Rectal smooth muscle tissue (tissue), 1 donor: ENCODE measurements around the gene PTRH1.
A peak's percentile ranks its signal among the peaks of the same experiment; 100 is the strongest.

Experiments
- H3K27ac ChIP-seq: one replicate; pipeline ENCODE4 v1.7.0; 2013; ENCODE audit warnings: low read depth, low read length, inconsistent platforms
- H3K27me3 ChIP-seq: one replicate; pipeline ENCODE4 v1.7.0; 2013; ENCODE audit warnings: low read length; ENCODE audit not compliant: control insufficient read depth, insufficient read depth
- H3K36me3 ChIP-seq: one replicate; pipeline ENCODE4 v1.7.0; 2013; ENCODE audit warnings: low read length; ENCODE audit not compliant: control insufficient read depth, insufficient read depth
- H3K4me1 ChIP-seq: one replicate; pipeline ENCODE4 v1.7.0; 2013; ENCODE audit warnings: low read length; ENCODE audit not compliant: control insufficient read depth, insufficient read depth
- H3K4me3 ChIP-seq: one replicate; pipeline ENCODE4 v1.7.0; 2013; ENCODE audit warnings: low read length
- H3K9ac ChIP-seq: one replicate; pipeline ENCODE4 v1.7.0; 2013; ENCODE audit warnings: low read length

PTRH1 gene

DNA sequence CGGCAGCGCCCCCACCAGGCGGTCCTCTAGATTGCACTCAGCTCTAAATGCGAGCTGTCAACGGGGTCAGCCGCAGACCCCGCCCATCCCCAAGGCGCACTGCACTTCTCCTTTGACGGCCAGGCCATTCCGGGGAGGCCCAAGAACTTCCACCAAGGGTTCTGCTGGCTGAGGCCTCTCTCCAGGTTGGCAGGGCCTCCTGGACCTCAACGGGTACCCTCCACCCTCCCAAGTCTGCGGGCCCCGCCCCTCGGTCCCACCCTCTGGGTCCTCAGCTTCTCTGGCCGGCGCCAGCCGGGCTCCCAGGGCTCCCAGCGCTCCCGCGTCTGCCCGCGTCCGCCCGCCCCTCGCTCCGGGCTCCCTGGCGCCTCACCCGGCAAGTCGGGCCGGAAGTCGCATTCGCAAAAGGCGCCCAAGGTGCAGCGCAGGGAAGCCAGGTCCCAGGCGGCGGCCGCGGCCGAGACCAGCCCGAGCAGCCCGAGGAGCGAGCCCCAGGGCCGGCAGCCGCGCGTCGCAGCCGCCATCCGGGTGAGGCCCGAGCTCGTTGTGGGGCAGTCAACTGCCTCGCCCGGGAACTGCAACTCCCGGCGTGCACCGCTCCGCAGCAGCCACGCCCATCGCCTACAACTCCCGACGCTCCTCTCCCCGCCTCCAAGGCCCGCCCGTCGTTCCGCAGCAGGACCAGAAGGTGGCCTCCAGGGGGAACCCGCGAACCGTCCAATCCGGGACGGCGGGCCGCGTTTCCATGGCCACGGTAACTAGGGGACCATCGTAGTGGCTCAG is 19.5 kb upstream of the PTRH1 start, which contains the start of gene TOR2A:
TSS of gene TOR2A (minus strand) at position 548 of the 783 bp plus-strand sequence. CDS start at position 524, 24 bp downstream.
- Histone ChIP-seq H3K4me1 (peaks cover 10% of the 10 kb centered on the region), H3K36me3 (no peaks in the 10 kb centered on the region), H3K27me3 (peaks cover 4% of the 10 kb centered on the region), H3K4me3 (peak within 1 kb of the TSS; percentile 71), H3K27ac (peak within 1 kb of the TSS; percentile 92), H3K9ac (peak within 1 kb of the TSS; percentile 32)

DNA sequence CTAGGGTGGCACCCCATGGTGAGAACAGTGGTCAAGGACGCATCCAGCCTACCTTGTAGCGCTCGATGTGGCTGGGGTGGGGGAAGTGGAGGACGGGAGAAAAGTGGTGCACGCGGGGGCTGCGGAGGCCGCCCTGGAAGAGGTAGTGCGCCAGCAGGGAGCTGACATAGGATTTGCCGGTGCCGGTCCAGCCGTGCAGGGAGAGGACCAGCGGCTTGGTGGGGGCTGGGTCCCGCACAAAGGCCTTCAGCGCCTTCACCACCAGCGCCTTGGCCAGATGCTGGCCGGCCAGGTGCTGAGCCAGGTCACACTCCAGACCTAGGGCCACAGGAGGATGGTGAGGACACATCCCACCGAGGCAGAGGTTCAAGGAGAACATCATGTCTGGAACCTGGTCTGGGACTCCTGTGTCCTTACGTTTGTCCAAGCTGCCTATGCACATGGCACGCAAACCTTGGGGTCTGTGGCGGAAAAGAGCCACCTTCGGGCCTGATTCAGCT is 18.8 kb upstream of the PTRH1 start:
- no peaks in the 10 kb centered on the region for H3K36me3 ChIP-seq
- peak overlapping the region; percentile 92 for H3K27ac ChIP-seq
- peak overlapping the region; percentile 71 for H3K4me3 ChIP-seq
- no peak overlapping the region for H3K9ac ChIP-seq
- H3K27me3 ChIP-seq: no peaks in the 10 kb centered on the region
- peaks cover 10% of the 10 kb centered on the region for H3K4me1 ChIP-seq

- Histone ChIP-seq H3K9ac (no peak overlapping the region), H3K4me1 (peaks cover 10% of the 10 kb centered on the region), H3K36me3 (no peaks in the 10 kb centered on the region), H3K4me3 (no peak overlapping the region), H3K27ac (no peak overlapping the region), H3K27me3 (no peaks in the 10 kb centered on the region)
Observed at GRCh38 chr9:127733614-127734013, 18.2 kb upstream of the PTRH1 start.

DNA sequence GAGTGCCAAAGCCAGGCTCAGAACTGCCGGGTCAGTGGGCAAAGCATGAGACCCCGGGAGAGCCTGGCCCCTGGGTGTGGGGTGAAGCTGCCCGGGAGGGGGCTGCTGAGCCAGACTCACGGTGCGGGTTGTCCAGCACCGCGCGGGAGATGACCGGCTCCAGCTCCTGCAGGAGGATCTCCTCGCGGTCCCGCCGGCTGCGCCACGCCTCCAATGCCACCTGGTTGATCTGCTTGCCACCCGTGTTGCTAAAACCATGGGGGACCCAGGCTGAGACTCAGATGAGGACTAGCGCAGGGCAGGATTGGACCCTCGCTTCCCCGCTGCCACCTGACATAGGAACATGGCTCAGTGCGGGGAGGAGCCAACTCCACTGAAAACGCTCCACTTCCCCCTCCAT is 17.0 kb upstream of the PTRH1 start:
- no peak overlapping the region for H3K4me3 ChIP-seq
- H3K27me3 ChIP-seq: no peaks in the 10 kb centered on the region
- no peak overlapping the region for H3K27ac ChIP-seq
- no peak overlapping the region for H3K9ac ChIP-seq
- H3K36me3 ChIP-seq: no peaks in the 10 kb centered on the region
- peaks cover 10% of the 10 kb centered on the region for H3K4me1 ChIP-seq

DNA sequence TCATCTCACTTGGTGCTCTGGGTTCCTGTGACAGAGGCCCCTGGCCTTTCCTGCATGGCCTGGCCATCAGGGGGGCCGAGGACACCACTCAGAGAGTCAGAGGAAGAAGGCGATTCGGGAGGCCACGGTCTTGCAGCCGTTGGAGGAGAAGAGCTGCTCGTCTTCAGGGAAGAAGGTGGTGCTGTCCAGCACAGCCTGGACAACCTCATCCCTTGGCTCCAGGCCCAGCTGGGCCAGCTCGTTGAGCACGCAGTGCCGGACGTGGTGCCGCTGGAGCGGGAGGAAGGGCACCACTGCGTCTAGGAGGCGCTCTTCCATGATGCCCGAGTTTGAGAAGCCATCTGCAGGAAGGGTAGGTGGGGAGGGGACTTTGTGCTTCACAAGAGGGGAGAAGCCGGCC is 16.5 kb upstream of the PTRH1 start:
- H3K27ac ChIP-seq: no peak overlapping the region
- no peak overlapping the region for H3K9ac ChIP-seq
- no peaks in the 10 kb centered on the region for H3K27me3 ChIP-seq
- H3K36me3 ChIP-seq: no peaks in the 10 kb centered on the region
- H3K4me1 ChIP-seq: peaks cover 10% of the 10 kb centered on the region
- H3K4me3 ChIP-seq: no peak overlapping the region

DNA sequence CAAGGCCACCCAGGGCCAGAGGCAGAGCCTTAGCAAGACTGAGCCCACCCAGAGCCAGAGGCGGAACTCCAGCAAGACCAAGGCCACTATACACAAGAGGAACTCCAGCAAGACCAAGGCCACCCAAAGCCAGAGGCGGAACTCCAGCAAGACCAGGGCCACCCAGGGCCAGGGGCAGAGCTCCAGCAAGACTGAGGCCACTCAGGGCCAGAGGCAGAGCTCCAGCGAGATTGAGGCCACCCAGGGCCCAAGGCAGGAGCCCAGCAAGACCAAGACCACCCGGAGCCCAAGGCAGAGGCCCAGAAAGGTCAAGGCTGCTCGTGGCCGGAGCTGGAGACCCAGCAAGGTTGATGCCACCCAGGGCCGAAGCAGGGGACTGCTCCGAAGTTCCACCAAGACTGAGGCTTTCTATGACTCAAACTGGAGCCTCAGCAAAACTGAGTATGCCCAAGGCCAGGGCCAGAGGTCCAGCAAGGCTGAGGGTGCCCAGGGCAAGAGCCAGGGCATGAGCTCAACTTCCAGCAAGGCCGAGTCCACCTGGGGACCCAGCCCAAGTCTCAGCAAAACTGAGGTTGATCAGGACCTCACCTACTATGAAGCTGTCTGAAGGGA is 15.4 kb upstream of the PTRH1 start:
- peaks cover 10% of the 10 kb centered on the region for H3K4me1 ChIP-seq
- no peak overlapping the region for H3K9ac ChIP-seq
- H3K4me3 ChIP-seq: no peak overlapping the region
- no peaks in the 10 kb centered on the region for H3K36me3 ChIP-seq
- H3K27ac ChIP-seq: no peak overlapping the region
- no peaks in the 10 kb centered on the region for H3K27me3 ChIP-seq

GRCh38 chr9:127730262-127730661 is 14.8 kb upstream of the PTRH1 start:
- Histone ChIP-seq H3K4me1 (peaks cover 6% of the 10 kb centered on the region), H3K4me3 (no peak overlapping the region), H3K36me3 (no peaks in the 10 kb centered on the region), H3K27me3 (no peaks in the 10 kb centered on the region), H3K27ac (no peak overlapping the region), H3K9ac (no peak overlapping the region)

DNA sequence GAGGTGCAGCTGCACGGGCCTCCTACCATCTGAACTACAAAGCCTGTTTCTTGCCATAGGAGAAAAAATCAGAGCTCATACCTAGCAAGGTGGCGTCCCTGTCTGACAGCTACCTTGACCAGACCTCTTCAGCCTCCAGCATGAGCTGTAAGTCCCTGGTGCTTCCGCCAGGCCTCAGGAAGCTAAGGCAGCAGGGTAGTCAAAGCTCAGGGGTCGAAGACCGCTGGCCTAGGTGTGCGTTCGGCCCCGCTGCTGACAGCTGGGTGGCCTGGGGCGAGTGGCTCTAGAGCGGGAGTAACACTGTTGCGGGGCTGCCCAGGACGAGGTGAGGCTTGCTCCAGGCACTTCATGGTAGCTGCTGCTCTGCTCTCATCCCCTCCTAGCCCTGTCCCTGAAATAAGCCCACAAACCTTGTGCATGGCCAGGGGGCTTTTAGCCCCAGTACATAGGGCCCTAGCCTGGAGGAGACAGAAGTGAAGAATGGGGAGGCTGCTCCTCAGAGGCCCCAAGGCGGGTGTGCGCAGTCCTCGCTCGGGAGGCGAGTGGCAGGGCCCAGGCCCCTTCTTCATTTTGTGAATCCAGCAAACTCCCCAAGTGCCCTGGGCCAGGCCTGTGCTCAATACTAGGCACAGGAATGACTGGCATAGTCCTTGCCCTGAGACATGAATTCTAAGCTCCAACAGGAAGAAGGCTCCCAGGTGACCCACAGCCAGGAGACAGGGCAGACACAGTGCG is 14.2 kb upstream of the PTRH1 start:
- no peak overlapping the region for H3K9ac ChIP-seq
- peaks cover 6% of the 10 kb centered on the region for H3K4me1 ChIP-seq
- no peak overlapping the region for H3K27ac ChIP-seq

GRCh38 chr9:127728808-127729207 is 13.3 kb upstream of the PTRH1 start:
- Histone ChIP-seq H3K36me3 (no peaks in the 10 kb centered on the region), H3K27ac (no peak overlapping the region), H3K27me3 (no peaks in the 10 kb centered on the region), H3K4me3 (no peak overlapping the region), H3K4me1 (no peaks in the 10 kb centered on the region), H3K9ac (no peak overlapping the region)

More for the DNA sequence above, 14.2 kb upstream of the PTRH1 start:
- Histone ChIP-seq H3K4me3 (no peak overlapping the region), H3K36me3 (no peaks in the 10 kb centered on the region), H3K27me3 (no peaks in the 10 kb centered on the region)

DNA sequence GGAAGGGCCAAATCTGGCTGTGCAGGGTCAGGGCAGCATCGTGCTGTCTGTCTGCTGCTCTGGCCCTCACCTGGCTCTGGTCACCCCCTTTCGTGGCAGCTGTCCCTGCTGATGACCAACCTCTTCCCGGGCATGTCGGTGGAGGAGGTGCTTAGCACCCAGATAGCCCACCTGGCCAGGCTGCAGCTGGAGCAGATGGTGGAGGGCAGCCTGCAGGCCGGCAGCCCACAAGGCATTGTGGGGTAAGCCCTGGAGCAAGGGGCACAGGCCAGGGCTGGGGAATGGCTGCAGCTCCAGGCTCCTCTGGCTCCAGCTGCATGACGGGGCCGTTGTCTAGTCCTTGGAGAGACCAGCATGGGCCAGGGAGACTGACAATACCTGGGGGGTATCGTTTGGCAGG is 11.4 kb upstream of the PTRH1 start:
- Histone ChIP-seq H3K27me3 (no peaks in the 10 kb centered on the region), H3K36me3 (no peaks in the 10 kb centered on the region), H3K9ac (no peak overlapping the region), H3K4me1 (no peaks in the 10 kb centered on the region), H3K4me3 (no peak overlapping the region), H3K27ac (no peak overlapping the region)

- Histone ChIP-seq H3K27me3 (no peaks in the 10 kb centered on the region), H3K27ac (no peak overlapping the region), H3K36me3 (no peaks in the 10 kb centered on the region), H3K4me3 (no peak overlapping the region), H3K9ac (no peak overlapping the region), H3K4me1 (no peaks in the 10 kb centered on the region)
Observed at GRCh38 chr9:127724012-127724411, 8.5 kb upstream of the PTRH1 start.

DNA sequence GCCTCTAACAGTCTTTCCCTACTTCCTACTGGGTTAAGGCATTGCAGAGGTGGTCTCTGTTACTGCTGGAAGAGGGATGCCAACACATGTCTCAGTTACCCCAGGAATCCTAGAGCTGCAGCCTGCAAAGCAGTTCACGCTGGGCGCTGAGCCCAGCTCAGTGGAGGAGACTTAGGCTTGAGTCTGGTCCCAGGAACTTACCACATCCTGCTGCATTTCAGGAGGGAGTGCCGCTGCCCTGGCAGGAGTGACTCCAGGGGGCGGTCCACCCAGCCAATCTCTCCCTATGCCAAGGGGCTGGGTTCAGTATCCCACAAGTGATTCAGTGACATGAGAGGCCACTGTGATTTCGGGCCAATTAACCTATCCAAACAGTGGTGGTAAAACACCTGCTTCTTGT is 8.0 kb upstream of the PTRH1 start:
- Histone ChIP-seq H3K4me3 (no peak overlapping the region), H3K36me3 (no peaks in the 10 kb centered on the region), H3K27ac (no peak overlapping the region), H3K27me3 (no peaks in the 10 kb centered on the region), H3K9ac (no peak overlapping the region), H3K4me1 (no peaks in the 10 kb centered on the region)
